ENCODE results near the gene CDC26.
"Not testable (repeated sequence)": the region's sequence is repeated elsewhere in the genome, so short reads cannot be mapped to it uniquely, and the experiment has no call there.

Gene CDC26

GRCh38 chr9:113238202-113238858 is 37.0 kb downstream of the CDC26 start:
- DNase-seq (ENCODE audit: extremely low spot score): no peak
- POLR2A ChIA-PET: no interaction called here
- CTCF ChIA-PET: interaction anchor here (1.1 to 1.5 kb wide), 3 partner anchors 17 to 56 kb away, joined by 3 to 7 read pairs (median 3); partner anchors contain the start of genes CDC26, FKBP15, PRPF4 and SLC31A1
- no peak for TF ChIP-seq CTCF (IDR thresholded peaks at IDR 0.05; ENCODE audit: control extremely low read depth, extremely low read depth, low read depth, missing control alignments)

- no peak for DNase-seq (ENCODE audit: extremely low spot score)
- POLR2A ChIA-PET: no interaction called here
- no peak for TF ChIP-seq CTCF (IDR thresholded peaks at IDR 0.05; ENCODE audit: control extremely low read depth, extremely low read depth, low read depth, missing control alignments)
- CTCF ChIA-PET: interaction anchor here (1.4 kb wide), 1 partner anchor 9 kb away, joined by 5 read pairs; no protein-coding TSS in a partner anchor
Observed at GRCh38 chr9:113237026-113237425, 38.3 kb downstream of the CDC26 start.

- DNase-seq (ENCODE audit: extremely low spot score); CTCF ChIA-PET; POLR2A ChIA-PET: not testable (repeated sequence)
Observed at GRCh38 chr9:113235701-113236255, 39.6 kb downstream of the CDC26 start.

- TF ChIP-seq CTCF (IDR thresholded peaks at IDR 0.05; ENCODE audit: control extremely low read depth, extremely low read depth, low read depth, missing control alignments): no peak
- DNase-seq (ENCODE audit: extremely low spot score): no peak
- CTCF ChIA-PET: interaction anchor here (1.0 to 2.3 kb wide), 4 partner anchors 9 to 43 kb away, joined by 3 to 10 read pairs (median 5); partner anchors contain the start of genes CDC26 and PRPF4
- POLR2A ChIA-PET: interaction anchor here (1.2 kb wide), 1 partner anchor 10 kb away, joined by 3 read pairs; the partner anchor contains the start of genes FKBP15 and SLC31A1
Observed at GRCh38 chr9:113231701-113232100, 43.7 kb downstream of the CDC26 start.

- CTCF ChIA-PET: interaction anchor here (1.2 to 1.5 kb wide), 2 partner anchors 13 to 46 kb away, joined by 4 to 5 read pairs; partner anchors contain the start of gene CDC26
- no peak for TF ChIP-seq CTCF (IDR thresholded peaks at IDR 0.05; ENCODE audit: control extremely low read depth, extremely low read depth, low read depth, missing control alignments)
- POLR2A ChIA-PET: no interaction called here
- no peak for DNase-seq (ENCODE audit: extremely low spot score)
Observed at GRCh38 chr9:113228130-113228665, 47.2 kb downstream of the CDC26 start.

- no peak for TF ChIP-seq CTCF (IDR thresholded peaks at IDR 0.05; ENCODE audit: control extremely low read depth, extremely low read depth, low read depth, missing control alignments)
- CTCF ChIA-PET: interaction anchor here (1.2 to 1.5 kb wide), 2 partner anchors 14 to 47 kb away, joined by 4 to 5 read pairs; partner anchors contain the start of gene CDC26
- DNase-seq (ENCODE audit: extremely low spot score): no peak
- POLR2A ChIA-PET: no interaction called here
Observed at GRCh38 chr9:113227436-113227835, 47.9 kb downstream of the CDC26 start.

- TF ChIP-seq CTCF (IDR thresholded peaks at IDR 0.05; ENCODE audit: control extremely low read depth, extremely low read depth, low read depth, missing control alignments): no peak
- ChIA-PET CTCF (interaction anchor here (3.6 kb wide), 1 partner anchor 50 kb away, joined by 26 read pairs; the partner anchor contains the start of genes CDC26 and PRPF4), POLR2A (no interaction called here)
- no peak for DNase-seq (ENCODE audit: extremely low spot score)
Observed at GRCh38 chr9:113223963-113224362, 51.4 kb downstream of the CDC26 start.
